Measurements from ENCODE around the gene VIL1. TPM values are rescaled to one million over a fixed set of nuclear protein-coding genes. Genes with fewer than 3 reads are reported as not detected.

The VIL1 gene
- total RNA-seq, 1 experiment from 2014 or later: 0.18 TPM

- DNase-seq (ENCODE audit: low read depth, low spot score) (no peak), ATAC-seq (no peak)
- H3K36me3 ChIP-seq (ENCODE audit: control insufficient read depth, insufficient read depth, low read length): no peaks in the 10 kb centered on the region
- H3K9me3 ChIP-seq (ENCODE audit: control insufficient read depth, insufficient read depth, low read depth, low read length): no peaks in the 10 kb centered on the region
- in situ Hi-C loops (cut with HindIII; ENCODE audit: low pct_unique_long_range_greater_than_20kb, low sequenced_read_pairs): no loop called here
- H3K27ac ChIP-seq (ENCODE audit: low read length): no peak overlapping the region
- ChIA-PET POLR2A (no interaction called here), CTCF (no interaction called here)
- H3K27me3 ChIP-seq (ENCODE audit: control insufficient read depth, insufficient read depth, low read length): no peaks in the 10 kb centered on the region
- no peak overlapping the region for H3K4me3 ChIP-seq (ENCODE audit: low read depth in 2 of 2, low read length in 2 of 2)
- intact Hi-C loops (cut with micrococcal nuclease; ENCODE audit: unreplicated experiment): no loop called here
- H3K4me1 ChIP-seq (ENCODE audit: control insufficient read depth, insufficient read depth, low read length): no peaks in the 10 kb centered on the region
- no peak for TF ChIP-seq CTCF (IDR thresholded peaks at IDR 0.05)
- no peak for TF ChIP-seq TCF7L2 (IDR thresholded peaks at IDR 0.05; ENCODE audit: low read depth, low read length)
- TF ChIP-seq POLR2AphosphoS5 (IDR thresholded peaks at IDR 0.05; ENCODE audit: low read depth, low read length): no peak
- TF ChIP-seq, protein P1, sequence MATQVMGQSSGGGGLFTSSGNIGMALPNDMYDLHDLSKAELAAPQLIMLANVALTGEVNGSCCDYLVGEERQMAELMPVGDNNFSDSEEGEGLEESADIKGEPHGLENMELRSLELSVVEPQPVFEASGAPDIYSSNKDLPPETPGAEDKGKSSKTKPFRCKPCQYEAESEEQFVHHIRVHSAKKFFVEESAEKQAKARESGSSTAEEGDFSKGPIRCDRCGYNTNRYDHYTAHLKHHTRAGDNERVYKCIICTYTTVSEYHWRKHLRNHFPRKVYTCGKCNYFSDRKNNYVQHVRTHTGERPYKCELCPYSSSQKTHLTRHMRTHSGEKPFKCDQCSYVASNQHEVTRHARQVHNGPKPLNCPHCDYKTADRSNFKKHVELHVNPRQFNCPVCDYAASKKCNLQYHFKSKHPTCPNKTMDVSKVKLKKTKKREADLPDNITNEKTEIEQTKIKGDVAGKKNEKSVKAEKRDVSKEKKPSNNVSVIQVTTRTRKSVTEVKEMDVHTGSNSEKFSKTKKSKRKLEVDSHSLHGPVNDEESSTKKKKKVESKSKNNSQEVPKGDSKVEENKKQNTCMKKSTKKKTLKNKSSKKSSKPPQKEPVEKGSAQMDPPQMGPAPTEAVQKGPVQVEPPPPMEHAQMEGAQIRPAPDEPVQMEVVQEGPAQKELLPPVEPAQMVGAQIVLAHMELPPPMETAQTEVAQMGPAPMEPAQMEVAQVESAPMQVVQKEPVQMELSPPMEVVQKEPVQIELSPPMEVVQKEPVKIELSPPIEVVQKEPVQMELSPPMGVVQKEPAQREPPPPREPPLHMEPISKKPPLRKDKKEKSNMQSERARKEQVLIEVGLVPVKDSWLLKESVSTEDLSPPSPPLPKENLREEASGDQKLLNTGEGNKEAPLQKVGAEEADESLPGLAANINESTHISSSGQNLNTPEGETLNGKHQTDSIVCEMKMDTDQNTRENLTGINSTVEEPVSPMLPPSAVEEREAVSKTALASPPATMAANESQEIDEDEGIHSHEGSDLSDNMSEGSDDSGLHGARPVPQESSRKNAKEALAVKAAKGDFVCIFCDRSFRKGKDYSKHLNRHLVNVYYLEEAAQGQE (IDR thresholded peaks at IDR 0.05; ENCODE audit: insufficient read depth in 1 of 2, low read depth in 2 of 2, low read length in 1 of 2): no peak
- no peak for TF ChIP-seq SIN3A (IDR thresholded peaks at IDR 0.05; ENCODE audit: borderline replicate concordance, insufficient read depth, low read depth, low read length)
- no TSS peak for BruUV-seq (replicated peaks)
Measured at GRCh38 chr2:218378053-218378452, 40.9 kb upstream of the VIL1 start.

DNA sequence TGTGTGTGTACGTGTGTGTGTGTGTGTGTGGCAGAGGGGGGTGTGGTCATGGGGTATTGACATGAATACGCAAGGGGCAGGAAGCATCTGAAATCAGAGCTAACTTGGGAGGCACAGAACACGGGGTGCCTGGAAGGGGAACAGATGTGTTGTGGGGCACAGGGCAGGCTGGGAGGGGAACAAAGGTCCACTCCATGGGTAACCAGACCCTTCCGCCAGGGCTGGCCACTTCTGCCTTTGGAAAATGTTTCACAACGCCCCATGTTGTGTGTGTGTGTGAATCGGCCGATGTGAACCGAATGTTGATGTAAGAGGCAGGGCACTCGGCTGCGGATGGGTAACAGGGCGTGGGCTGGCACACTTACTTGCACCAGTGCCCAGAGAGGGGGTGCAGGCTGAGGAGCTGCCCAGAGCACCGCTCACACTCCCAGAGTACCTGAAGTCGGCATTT lies 37.0 kb upstream of the VIL1 start, which contains the start of gene SLC11A1:
SLC11A1 (plus strand) TSS at position 358 of the 451 bp plus-strand sequence. CDS start 96 bp downstream, outside the sequence.
- H3K9me3 ChIP-seq (ENCODE audit: control insufficient read depth, insufficient read depth, low read depth, low read length): no peaks in the 10 kb centered on the region
- H3K27me3 ChIP-seq (ENCODE audit: control insufficient read depth, insufficient read depth, low read length): no peaks in the 10 kb centered on the region
- H3K36me3 ChIP-seq (ENCODE audit: control insufficient read depth, insufficient read depth, low read length): no peaks in the 10 kb centered on the region
- no TSS peak for BruUV-seq (replicated peaks)
- DNase-seq (ENCODE audit: low read depth, low spot score) (no peak), ATAC-seq (no peak)
- TF ChIP-seq TCF7L2 (IDR thresholded peaks at IDR 0.05; ENCODE audit: low read depth, low read length): no peak
- no peak for TF ChIP-seq CTCF (IDR thresholded peaks at IDR 0.05)
- TF ChIP-seq SIN3A (IDR thresholded peaks at IDR 0.05; ENCODE audit: borderline replicate concordance, insufficient read depth, low read depth, low read length): no peak
- TF ChIP-seq, protein P1 (IDR thresholded peaks at IDR 0.05; ENCODE audit: insufficient read depth in 1 of 2, low read depth in 2 of 2, low read length in 1 of 2): no peak
- no peak for TF ChIP-seq POLR2AphosphoS5 (IDR thresholded peaks at IDR 0.05; ENCODE audit: low read depth, low read length)
- 0 out of 2 replicates have a peak, but pooled peaks cover 3% of the 10 kb centered on the region for H3K4me1 ChIP-seq (ENCODE audit: control insufficient read depth, insufficient read depth, low read length)
- in situ Hi-C loops (cut with HindIII; ENCODE audit: low pct_unique_long_range_greater_than_20kb, low sequenced_read_pairs) (no loop called here), intact Hi-C loops (cut with micrococcal nuclease; ENCODE audit: unreplicated experiment) (no loop called here)
- H3K4me3 ChIP-seq (ENCODE audit: low read depth in 2 of 2, low read length in 2 of 2): no peak within 1 kb of the TSS
- H3K27ac ChIP-seq (ENCODE audit: low read length): no peak within 1 kb of the TSS
- POLR2A ChIA-PET: no interaction called here
- CTCF ChIA-PET: no interaction called here
